Measurements from ENCODE around the gene PRELID3B. TPM values are rescaled to one million over a fixed set of nuclear protein-coding genes. Genes with fewer than 3 reads are reported as not detected.

PRELID3B gene
- total RNA-seq, 3 donors from 2014 or later, result 43.7 to 55.4 (median 52.4) TPM

DNA sequence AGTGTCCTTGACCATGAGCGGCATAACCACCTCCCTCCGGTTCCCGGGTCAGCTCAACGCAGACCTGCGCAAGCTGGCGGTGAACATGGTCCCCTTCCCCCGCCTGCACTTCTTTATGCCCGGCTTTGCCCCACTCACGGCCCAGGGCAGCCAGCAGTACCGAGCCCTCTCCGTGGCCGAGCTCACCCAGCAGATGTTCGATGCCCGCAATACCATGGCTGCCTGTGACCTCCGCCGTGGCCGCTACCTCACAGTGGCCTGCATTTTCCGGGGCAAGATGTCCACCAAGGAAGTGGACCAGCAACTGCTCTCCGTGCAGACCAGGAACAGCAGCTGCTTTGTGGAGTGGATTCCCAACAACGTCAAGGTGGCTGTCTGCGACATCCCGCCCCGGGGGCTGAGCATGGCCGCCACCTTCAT, 18.5 kb downstream of the PRELID3B start:
- no peaks in the 10 kb centered on the region for H3K27me3 ChIP-seq
- no peak for DNase-seq (ENCODE audit: low spot score in 2 of 2)
- H3K4me1 ChIP-seq, result no peaks in the 10 kb centered on the region
- no peaks in the 10 kb centered on the region for H3K36me3 ChIP-seq
- no peak for TF ChIP-seq POLR2A (IDR thresholded peaks at IDR 0.05)
- intact Hi-C loops (cut with DNase I; ENCODE audit: low total_unique reads), result no loop called here
- H3K9me3 ChIP-seq, result no peaks in the 10 kb centered on the region
- no peak overlapping the region for H3K4me3 ChIP-seq
- no peak overlapping the region for H3K27ac ChIP-seq

DNA sequence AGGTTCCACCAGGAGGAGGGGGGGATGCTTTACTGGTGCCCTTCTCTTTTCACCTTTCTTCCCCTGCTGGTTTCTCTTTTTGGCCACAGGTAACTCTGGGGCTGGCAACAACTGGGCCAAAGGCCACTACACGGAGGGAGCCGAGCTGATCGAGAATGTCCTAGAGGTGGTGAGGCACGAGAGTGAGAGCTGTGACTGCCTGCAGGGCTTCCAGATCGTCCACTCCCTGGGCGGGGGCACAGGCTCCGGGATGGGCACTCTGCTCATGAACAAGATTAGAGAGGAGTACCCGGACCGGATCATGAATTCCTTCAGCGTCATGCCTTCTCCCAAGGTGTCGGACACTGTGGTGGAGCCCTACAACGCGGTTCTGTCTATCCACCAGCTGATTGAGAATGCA, 19.0 kb downstream of the PRELID3B start:
- H3K36me3 ChIP-seq, result no peaks in the 10 kb centered on the region
- H3K27ac ChIP-seq, result no peak overlapping the region
- no peaks in the 10 kb centered on the region for H3K4me1 ChIP-seq
- no peaks in the 10 kb centered on the region for H3K9me3 ChIP-seq
- TF ChIP-seq, protein P1, sequence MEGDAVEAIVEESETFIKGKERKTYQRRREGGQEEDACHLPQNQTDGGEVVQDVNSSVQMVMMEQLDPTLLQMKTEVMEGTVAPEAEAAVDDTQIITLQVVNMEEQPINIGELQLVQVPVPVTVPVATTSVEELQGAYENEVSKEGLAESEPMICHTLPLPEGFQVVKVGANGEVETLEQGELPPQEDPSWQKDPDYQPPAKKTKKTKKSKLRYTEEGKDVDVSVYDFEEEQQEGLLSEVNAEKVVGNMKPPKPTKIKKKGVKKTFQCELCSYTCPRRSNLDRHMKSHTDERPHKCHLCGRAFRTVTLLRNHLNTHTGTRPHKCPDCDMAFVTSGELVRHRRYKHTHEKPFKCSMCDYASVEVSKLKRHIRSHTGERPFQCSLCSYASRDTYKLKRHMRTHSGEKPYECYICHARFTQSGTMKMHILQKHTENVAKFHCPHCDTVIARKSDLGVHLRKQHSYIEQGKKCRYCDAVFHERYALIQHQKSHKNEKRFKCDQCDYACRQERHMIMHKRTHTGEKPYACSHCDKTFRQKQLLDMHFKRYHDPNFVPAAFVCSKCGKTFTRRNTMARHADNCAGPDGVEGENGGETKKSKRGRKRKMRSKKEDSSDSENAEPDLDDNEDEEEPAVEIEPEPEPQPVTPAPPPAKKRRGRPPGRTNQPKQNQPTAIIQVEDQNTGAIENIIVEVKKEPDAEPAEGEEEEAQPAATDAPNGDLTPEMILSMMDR (IDR thresholded peaks at IDR 0.05), result no peak
- TF ChIP-seq POLR2A (IDR thresholded peaks at IDR 0.05), result no peak
- TF ChIP-seq POLR2AphosphoS5 (IDR thresholded peaks at IDR 0.05), result no peak
- intact Hi-C loops (cut with DNase I; ENCODE audit: low total_unique reads), result no loop called here
- DNase-seq (ENCODE audit: low spot score in 2 of 2), result no peak
- H3K27me3 ChIP-seq, result no peaks in the 10 kb centered on the region
- no peak overlapping the region for H3K4me3 ChIP-seq

DNA sequence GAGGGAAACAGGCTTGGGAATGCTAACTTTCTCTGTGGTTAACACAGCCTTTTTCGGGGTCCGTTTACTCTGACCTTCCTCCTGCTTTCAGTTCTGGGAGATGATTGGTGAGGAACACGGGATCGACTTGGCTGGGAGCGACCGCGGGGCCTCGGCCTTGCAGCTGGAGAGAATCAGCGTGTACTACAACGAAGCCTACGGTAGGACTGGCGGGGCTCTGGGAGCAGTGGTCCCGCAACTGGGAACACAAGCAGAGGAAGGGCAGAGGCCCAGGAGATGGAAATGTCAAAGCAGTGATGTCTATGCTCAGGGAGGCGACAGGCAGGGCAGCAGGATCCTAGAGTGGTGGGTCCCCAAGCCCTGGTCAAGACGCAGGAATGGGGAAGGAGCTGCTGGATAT, 19.8 kb downstream of the PRELID3B start:
- no peak overlapping the region for H3K4me3 ChIP-seq
- H3K27me3 ChIP-seq, result no peaks in the 10 kb centered on the region
- no peak overlapping the region for H3K27ac ChIP-seq
- intact Hi-C loops (cut with DNase I; ENCODE audit: low total_unique reads), result no loop called here
- H3K9me3 ChIP-seq, result no peaks in the 10 kb centered on the region
- H3K4me1 ChIP-seq, result no peaks in the 10 kb centered on the region
- no peaks in the 10 kb centered on the region for H3K36me3 ChIP-seq
- DNase-seq (ENCODE audit: low spot score in 2 of 2), result no peak
- TF ChIP-seq POLR2AphosphoS5 (IDR thresholded peaks at IDR 0.05) (no peak), POLR2A (IDR thresholded peaks at IDR 0.05) (no peak)

DNA sequence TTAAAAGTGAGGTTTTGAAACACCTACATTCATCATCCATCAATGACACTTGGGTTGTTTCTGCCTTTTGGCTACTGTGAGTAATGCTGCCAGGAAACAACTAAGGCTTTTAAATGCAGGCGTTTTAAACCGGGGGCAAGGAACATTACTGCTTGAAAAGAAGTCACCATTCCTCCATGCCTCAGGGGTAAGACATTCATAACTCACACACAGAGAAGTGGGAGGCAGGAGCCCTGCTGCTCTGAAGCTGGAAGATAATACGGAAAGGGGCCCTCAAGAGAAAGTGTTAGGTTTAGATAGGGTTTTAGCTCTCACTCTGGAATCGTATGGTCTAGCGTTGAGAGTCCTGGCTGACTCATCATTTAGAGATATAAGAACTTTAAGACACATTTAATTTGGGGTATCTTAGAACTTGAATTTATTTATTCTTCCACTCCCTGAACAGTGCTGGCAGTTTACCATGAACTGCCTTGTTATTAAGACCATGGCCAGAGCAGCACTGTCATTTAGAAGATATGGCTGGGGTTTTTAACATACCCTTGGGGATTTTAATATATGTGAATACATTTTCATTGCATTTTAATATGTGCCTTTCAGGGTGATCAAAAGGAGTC, 21.5 kb downstream of the PRELID3B start:
- Histone ChIP-seq H3K4me3 (no peak overlapping the region), H3K36me3 (no peaks in the 10 kb centered on the region), H3K27me3 (no peaks in the 10 kb centered on the region), H3K27ac (peak overlapping the region in 1 of 2 donors; percentile 10), H3K9me3 (no peaks in the 10 kb centered on the region), H3K4me1 (no peaks in the 10 kb centered on the region)
- DNase-seq (ENCODE audit: low spot score in 2 of 2), result no peak
- TF ChIP-seq POLR2A (IDR thresholded peaks at IDR 0.05) (no peak), POLR2AphosphoS5 (IDR thresholded peaks at IDR 0.05) (no peak)
- TF ChIP-seq, protein P1 (IDR thresholded peaks at IDR 0.05), result no peak
- intact Hi-C loops (cut with DNase I; ENCODE audit: low total_unique reads), result no loop called here

DNA sequence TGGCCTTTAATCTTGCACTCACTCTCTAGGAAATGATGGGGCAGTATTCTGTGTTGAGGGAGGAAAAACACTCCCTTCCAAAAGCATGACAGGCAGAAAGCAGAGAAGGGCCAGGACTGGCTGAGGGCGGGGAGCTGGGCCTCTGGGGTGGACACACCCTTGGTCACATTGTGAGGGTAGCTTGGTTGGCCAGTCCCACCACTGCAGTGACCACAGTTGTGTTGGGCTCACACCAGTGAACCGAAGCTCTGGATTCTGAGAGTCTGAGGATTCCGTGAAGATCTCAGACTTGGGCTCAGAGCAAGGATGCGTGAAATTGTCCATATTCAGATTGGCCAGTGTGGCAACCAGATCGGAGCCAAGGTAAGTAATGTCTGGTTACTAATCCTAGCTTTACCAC, 23.4 kb downstream of the PRELID3B start, which contains the start of gene TUBB1:
Gene TUBB1, plus strand, starts transcription at position 213 of the 400 bp plus-strand sequence. Its CDS starts 94 bp downstream, at position 307.
- H3K9me3 ChIP-seq, result no peaks in the 10 kb centered on the region
- intact Hi-C loops (cut with DNase I; ENCODE audit: low total_unique reads), result no loop called here
- no peak for DNase-seq (ENCODE audit: low spot score in 2 of 2)
- H3K27ac ChIP-seq, result no peak within 1 kb of the TSS
- no peaks in the 10 kb centered on the region for H3K4me1 ChIP-seq
- TF ChIP-seq POLR2A (IDR thresholded peaks at IDR 0.05) (no peak), POLR2AphosphoS5 (IDR thresholded peaks at IDR 0.05) (no peak)
- TF ChIP-seq, protein P1 (IDR thresholded peaks at IDR 0.05), result no peak
- H3K36me3 ChIP-seq, result no peaks in the 10 kb centered on the region
- no peaks in the 10 kb centered on the region for H3K27me3 ChIP-seq
- no peak within 1 kb of the TSS for H3K4me3 ChIP-seq

DNA sequence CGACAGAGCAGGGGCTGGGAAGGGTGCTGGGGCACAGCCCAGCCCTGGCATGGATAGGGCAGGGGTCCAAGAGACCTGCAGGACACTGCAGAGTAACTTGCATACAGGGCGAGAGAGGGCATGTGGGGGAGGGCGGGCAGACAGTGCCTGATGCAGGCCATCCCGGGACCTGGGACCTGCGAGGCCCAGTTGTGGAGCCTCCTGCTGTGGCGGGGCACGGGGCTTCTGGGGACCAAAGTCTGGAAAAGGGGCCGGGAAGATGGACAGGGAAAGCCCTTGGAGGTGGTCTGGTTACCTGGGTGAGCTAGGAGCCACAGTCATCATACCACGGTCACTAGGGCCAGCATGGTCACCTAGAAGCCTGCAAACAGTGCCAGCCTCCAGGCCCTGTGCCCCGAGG, 23.8 kb downstream of the PRELID3B start:
- Histone ChIP-seq H3K4me1 (no peaks in the 10 kb centered on the region), H3K9me3 (no peaks in the 10 kb centered on the region), H3K27me3 (no peaks in the 10 kb centered on the region), H3K4me3 (no peak overlapping the region), H3K36me3 (no peaks in the 10 kb centered on the region), H3K27ac (no peak overlapping the region)
- DNase-seq (ENCODE audit: low spot score in 2 of 2), result no peak
- intact Hi-C loops (cut with DNase I; ENCODE audit: low total_unique reads), result no loop called here
- TF ChIP-seq POLR2A (IDR thresholded peaks at IDR 0.05), result no peak
